Muscle of back (tissue), 11 donors: ENCODE data around the gene CDC42EP5. TPM values are rescaled to one million over a fixed set of nuclear protein-coding genes. Genes with fewer than 3 reads are reported as not detected.
"Not testable (repeated sequence)": the region's sequence is repeated elsewhere in the genome, so short reads cannot be mapped to it uniquely, and the experiment has no call there.

Experiments
- DNase-seq, 3 donors: peaks; one replicate each; pipeline versions ENCODE4 v3.0.0 to v3.0.0-alpha.2; 2013
- polyA plus RNA-seq, 10 donors: library from polyadenylated mRNA; unstranded; fragments of 120-200 nt; gene quantifications; one replicate each; pipeline ENCODE4 v1.2.1, GENCODE V29; 2013; ENCODE audit not compliant: insufficient read length in 10 of 10

The CDC42EP5 gene
- polyA plus RNA-seq, 10 donors = 17.7 to 74.8 (median 29.7) TPM

- not testable (repeated sequence) for DNase-seq
Observed at GRCh38 chr19:54493056-54493455, 20.0 kb upstream of the CDC42EP5 start.

GRCh38 chr19:54492568-54492967 lies 19.5 kb upstream of the CDC42EP5 start:
- no peak for DNase-seq

GRCh38 chr19:54489766-54490165 lies 16.7 kb upstream of the CDC42EP5 start:
- DNase-seq = no peak

- no peak for DNase-seq
Observed at GRCh38 chr19:54489341-54489740, 16.2 kb upstream of the CDC42EP5 start.

GRCh38 chr19:54485851-54486250 lies 12.8 kb upstream of the CDC42EP5 start:
- DNase-seq = no peak

- DNase-seq = no peak
Observed at GRCh38 chr19:54484451-54484850, 11.4 kb upstream of the CDC42EP5 start.

- no peak for DNase-seq
Observed at GRCh38 chr19:54482889-54483288, 9.8 kb upstream of the CDC42EP5 start.

- DNase-seq = peak in 2 of 3 donors; percentile 60 to 80
Observed at GRCh38 chr19:54481326-54481930, 8.3 kb upstream of the CDC42EP5 start.

GRCh38 chr19:54480051-54480450 lies 7.0 kb upstream of the CDC42EP5 start:
- no peak for DNase-seq

GRCh38 chr19:54478677-54479266 lies 5.7 kb upstream of the CDC42EP5 start:
- peak in 1 of 3 donors; percentile 57 for DNase-seq

GRCh38 chr19:54477650-54478049 lies 4.6 kb upstream of the CDC42EP5 start:
- no peak for DNase-seq

- no peak for DNase-seq
Observed at GRCh38 chr19:54475706-54476105, 2.6 kb upstream of the CDC42EP5 start.

- no peak for DNase-seq
Observed at GRCh38 chr19:54473892-54474372, 836 bp upstream of the CDC42EP5 start.

GRCh38 chr19:54470991-54471782 lies 1.9 kb downstream of the CDC42EP5 start:
- peak in 2 of 3 donors; percentile 47 to 75 for DNase-seq

- DNase-seq = no peak
Observed at GRCh38 chr19:54470276-54470887, 2.7 kb downstream of the CDC42EP5 start.

- DNase-seq = peak in 1 of 3 donors; percentile 46
Observed at GRCh38 chr19:54469496-54469934, 3.6 kb downstream of the CDC42EP5 start.

GRCh38 chr19:54466110-54466480 lies 7.0 kb downstream of the CDC42EP5 start:
- not testable (repeated sequence) for DNase-seq

- peak in 1 of 3 donors; percentile 32 for DNase-seq
Observed at GRCh38 chr19:54465426-54466109, 7.5 kb downstream of the CDC42EP5 start.

- peak; percentile 72 to 92 (median 80) for DNase-seq
Observed at GRCh38 chr19:54464630-54465425, 8.3 kb downstream of the CDC42EP5 start.

GRCh38 chr19:54464044-54464629 lies 9.0 kb downstream of the CDC42EP5 start:
- DNase-seq = peak; percentile 63 to 89 (median 73)
